ENCODE data around the gene ZMYND8.

DNA sequence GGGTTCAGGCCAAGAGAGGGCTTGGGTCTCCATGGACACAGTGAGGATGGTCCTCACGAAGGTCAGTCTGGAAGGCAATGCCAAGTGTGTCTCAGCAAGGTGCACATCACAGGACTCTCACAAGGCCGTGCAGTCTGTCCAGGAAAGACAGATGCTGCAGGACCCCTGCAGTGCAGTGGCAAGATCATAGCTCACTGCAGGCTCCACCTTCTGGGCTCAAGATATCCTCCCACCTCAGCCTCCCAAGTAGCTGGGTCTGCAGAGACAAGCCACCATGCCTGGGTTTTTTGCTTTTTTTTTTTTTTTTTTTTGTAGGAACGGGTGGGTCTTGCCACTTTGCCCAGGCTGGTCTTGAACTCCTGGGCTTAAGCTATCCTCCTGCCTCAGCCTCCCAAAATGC is 26.4 kb downstream of the ZMYND8 start:
- no peak for TF ChIP-seq POLR2A (IDR thresholded peaks at IDR 0.05; ENCODE audit: low read depth, low read length)
- no peak for TF ChIP-seq TAF1 (IDR thresholded peaks at IDR 0.05; ENCODE audit: low read depth, low read length)
- no peak for TF ChIP-seq SPI1 (IDR thresholded peaks at IDR 0.05; ENCODE audit: low read depth, low read length)
